GM21528 (cell line): ENCODE results near the gene TBPL2.
"Not testable (repeated sequence)": the region's sequence is repeated elsewhere in the genome, so short reads cannot be mapped to it uniquely, and the experiment has no call there.

Experiments used
- ATAC-seq: cut with Tn5 transposase; IDR thresholded peaks from one replicate; pipeline ENCODE4 v1.9.1; 2021; ENCODE audit warnings: mild to moderate bottlenecking, moderate library complexity; ENCODE audit not compliant: unreplicated experiment, low FRiP score

Gene TBPL2

GRCh38 chr14:55440385-55440784 lies at the start of gene TBPL2:
TBPL2 (minus strand) TSS chr14:55440616; CDS start chr14:55440449, 167 bp downstream.
- no peak for ATAC-seq

DNA sequence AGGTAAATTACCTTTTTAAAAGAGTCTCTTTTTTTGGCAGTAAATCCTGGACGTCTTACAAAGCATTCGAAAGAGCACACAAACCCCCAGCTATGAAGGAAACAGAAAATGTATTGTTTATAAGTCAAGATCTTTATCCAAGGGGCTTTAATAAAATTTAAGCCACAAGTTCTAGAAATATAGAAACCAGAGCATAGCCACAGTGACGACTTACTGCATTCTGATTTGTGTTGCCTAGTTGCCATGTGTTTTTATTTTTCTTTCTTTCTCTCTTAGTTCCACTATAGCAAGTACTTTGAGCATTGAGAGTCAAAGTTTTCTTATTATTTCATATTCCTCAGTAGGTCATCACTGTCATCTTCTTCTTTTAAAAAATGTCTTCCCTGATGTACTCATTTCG lies 47.8 kb upstream of the TBPL2 start:
- no peak for ATAC-seq

DNA sequence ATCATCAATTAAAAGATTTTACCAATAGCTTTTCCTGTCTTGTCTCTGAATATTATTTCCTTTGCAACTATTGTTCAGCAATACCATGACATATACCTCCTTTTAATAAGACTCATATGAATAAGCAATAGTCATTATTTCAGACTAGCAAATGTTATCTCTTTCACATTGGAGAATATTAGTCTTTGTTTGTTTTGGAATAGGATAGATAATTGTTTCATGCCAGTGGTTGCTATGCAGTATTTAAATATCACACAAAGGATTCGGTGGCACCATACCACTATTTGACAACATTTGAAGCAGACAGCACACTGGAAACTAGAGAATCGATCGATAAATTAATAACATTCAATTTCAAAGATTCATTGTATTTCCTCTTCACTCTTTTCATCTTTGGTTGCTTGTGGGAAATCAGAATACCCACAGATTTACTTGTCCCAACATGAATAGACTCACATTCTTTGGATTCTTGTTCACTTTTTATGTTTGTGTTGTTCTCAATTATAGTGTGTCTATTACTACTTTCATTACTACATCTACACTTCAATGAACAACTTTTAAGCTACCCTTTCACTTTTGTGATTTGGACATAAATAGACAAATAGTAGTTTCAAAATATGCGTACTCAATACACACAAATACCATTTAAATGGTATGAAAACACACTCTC lies 42.7 kb upstream of the TBPL2 start:
- no peak for ATAC-seq

DNA sequence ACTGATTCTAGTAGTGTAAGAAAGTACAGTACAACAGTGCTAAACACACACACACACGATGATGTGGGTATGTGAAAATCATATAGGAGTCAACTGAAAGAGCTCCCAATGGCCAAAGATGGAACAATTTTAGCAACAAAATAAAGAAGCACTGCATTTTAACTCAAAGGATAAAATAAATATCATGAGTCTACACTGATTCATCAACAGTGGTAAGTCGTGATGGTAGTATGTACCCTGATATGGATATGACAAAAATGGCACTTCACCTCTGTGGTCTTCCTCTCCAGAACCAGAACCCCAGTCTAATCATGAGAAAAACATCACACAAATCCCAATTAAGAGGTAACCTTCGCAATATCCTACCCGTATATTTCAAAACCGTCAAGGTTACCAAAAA lies 41.4 kb upstream of the TBPL2 start:
- no peak for ATAC-seq

GRCh38 chr14:55477680-55478079 lies 37.3 kb upstream of the TBPL2 start:
- no peak for ATAC-seq

GRCh38 chr14:55476448-55476847 lies 36.0 kb upstream of the TBPL2 start:
- ATAC-seq, result not testable (repeated sequence)

GRCh38 chr14:55473786-55474185 lies 33.4 kb upstream of the TBPL2 start:
- no peak for ATAC-seq

DNA sequence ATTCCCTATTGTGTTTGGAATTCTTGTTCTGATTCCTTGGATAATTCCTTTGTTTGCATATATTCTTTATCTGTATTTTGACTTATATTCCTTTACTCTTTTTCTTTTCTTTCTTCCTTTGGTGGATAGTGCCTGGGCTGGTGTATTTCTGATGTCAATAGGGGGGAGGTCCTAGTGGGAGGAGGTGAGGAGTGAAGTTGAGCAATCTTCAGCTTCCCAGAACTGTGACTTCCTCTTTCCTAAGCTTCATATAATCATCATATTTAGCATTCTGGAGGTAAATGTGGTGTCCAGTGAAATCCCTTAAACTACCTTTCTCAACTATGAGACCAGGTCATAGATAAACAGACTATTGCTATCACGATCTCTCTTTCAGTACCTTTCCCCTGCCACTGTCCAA lies 29.6 kb upstream of the TBPL2 start:
- ATAC-seq, result no peak

GRCh38 chr14:55467307-55467706 lies 26.9 kb upstream of the TBPL2 start:
- ATAC-seq, result no peak

DNA sequence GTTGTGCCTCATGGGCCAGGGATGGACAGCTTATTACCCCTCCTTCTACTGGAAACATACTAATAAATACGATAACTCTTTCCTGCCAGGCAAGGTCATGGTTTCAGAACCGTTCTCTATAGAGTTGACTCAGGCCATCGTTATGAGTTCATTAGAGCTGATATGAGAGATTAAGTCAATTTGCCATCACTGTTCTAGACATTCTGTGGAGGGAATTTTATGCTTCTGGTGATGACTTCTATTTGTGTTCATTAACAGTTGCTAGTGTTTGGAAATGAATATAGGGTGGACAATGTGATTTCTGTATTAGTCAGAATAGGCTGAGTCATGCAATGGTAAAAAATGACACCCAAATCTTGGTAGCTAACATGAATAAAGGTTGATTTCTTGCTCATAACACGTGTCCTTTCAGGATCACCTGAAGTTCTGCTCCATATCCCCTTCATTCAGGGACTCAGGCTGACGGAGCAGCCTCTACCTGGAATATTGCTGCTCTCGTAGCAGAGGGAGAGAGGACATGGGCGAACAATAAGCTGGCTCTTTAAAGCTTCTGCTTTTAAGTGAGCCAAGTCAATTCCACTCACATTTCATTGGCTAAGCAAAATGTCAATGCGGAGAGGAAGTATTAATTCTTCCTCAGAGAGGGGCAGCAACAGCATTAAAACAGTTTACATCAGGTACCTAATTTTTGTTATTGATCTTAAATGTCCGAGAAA lies 18.5 kb upstream of the TBPL2 start:
- ATAC-seq, result peak; percentile 66

DNA sequence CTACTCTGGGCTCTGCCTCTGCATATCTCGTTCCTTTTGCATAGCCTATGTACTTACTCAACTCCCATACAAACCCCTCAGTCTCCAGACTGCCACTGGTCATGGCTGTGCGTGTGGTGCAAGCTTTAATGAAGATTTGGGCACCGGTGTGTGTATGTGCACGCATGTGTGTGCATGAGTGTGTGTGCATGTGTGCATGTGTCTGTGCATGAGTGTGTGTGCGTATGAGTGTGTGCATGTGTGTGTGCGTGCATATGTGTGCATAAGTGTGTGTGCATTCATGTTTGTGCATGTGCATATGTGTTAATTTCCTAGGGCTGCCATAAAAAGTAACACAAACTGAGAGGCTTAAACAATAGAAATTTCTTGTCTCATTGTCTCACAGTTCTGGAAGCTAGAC lies 17.1 kb upstream of the TBPL2 start:
- no peak for ATAC-seq

GRCh38 chr14:55456411-55456810 lies 16.0 kb upstream of the TBPL2 start:
- ATAC-seq, result not testable (repeated sequence)

DNA sequence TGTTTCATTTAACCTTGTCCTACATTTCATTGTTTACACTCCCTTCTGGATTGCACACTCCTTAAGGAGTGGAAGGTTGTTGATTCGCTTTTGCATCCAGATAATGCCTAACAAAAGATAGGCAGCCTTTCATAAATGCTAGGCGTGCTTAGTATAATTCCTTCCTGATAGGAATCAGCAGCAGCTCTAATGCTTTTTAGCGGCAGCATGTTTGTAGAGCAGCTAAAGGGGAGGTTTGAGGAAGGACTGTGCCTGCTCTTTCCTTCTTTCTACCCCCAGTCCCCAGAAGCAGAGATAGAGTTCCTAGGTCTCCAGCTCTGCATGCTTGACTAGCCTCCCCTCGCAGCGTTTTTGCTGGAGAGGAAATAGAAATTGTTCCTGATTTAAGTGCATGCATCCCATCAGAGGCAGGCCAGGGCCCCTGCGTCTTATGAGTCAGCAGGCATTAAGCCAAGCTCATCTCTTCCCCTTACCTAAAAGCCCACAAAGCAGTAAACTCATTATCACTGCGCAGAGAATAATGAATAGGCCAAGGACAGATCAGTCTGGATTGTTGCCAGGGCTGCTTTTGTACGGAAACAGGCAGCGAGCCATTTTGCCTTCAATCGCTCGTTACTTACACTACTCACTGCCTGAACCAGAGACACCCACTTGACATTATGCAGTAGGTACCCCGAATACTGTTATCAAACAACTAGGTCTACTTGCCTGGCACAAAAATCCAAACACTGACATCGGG lies 14.0 kb upstream of the TBPL2 start:
- no peak for ATAC-seq

DNA sequence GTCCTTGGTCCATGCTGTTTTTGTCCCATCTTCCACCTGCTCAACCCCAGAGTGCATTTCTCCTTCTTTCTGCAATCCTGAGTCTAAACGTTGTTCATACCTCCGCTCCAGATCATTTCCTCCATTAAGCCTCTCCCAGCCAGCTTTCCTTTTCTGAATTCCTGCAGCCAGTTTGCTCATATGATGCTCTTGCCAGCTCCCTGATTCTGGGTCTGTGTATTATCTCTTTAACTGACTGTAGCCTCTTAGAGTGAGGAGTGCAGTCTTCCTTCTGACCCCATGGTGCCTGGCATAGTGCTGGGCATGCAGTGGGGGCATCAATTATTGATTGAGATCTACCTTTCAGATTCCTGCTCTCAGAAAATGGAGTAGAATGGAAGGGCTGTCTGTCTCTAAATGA lies 11.5 kb upstream of the TBPL2 start:
- ATAC-seq, result no peak

DNA sequence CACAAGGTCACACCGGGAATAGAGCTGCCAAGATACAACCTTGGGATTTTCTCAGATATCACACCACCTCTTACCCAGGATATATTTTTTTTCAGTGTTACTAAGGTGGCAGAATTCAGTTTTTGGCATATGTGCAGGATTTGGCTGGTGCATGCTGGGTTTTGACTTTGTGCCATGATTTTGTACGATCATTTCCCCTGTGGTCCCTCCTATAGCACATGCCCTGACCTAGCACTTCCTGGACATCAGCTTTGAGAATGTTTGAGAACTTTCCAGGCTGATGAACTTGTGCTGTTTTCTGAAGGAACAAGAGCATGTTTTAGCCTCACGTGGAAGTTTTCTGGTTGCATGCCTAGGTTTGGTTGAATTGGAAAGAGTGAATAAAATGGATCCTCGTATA lies 11.0 kb upstream of the TBPL2 start:
- no peak for ATAC-seq

GRCh38 chr14:55450987-55451386 lies 10.6 kb upstream of the TBPL2 start:
- ATAC-seq, result no peak

DNA sequence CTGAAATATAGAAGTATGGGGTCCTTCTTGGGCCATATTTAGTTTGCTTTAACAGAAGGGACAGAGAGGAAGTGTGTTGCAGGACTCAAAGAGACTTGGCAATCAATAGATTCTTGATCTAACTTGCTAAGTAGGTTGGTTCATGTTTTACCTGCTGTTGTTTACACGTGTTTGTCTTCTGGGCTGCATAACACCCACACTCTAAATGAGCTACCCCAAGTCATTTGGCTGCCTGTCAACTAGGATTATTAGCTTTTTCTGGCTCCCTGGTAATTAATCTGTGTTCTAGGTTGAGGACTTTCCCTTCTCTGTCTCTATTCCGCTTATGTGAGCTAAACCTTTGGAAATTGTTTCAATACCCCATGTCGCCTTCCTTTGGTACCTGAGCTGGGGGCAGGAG lies 10.1 kb upstream of the TBPL2 start:
- ATAC-seq, result no peak

GRCh38 chr14:55450124-55450523 lies 9.7 kb upstream of the TBPL2 start:
- ATAC-seq, result no peak

DNA sequence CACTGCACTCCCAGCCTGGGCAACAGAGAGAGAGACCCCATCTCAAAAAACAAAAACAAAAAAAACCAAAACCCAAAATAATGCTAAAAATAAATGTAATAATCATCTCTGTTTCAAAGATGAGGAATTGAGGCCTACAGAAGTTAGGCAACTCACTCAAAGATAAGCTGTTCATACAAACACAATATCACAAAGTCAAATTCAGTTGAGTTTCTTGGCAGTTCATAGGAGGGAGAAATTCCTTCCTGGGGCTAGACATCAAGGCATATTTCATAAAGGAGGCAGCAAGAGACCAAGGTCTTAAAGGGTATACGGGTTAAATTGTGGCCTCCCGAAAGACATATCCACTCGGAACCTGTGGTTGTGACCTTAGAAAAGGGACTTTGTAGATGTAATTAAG lies 8.7 kb upstream of the TBPL2 start:
- ATAC-seq, result no peak

DNA sequence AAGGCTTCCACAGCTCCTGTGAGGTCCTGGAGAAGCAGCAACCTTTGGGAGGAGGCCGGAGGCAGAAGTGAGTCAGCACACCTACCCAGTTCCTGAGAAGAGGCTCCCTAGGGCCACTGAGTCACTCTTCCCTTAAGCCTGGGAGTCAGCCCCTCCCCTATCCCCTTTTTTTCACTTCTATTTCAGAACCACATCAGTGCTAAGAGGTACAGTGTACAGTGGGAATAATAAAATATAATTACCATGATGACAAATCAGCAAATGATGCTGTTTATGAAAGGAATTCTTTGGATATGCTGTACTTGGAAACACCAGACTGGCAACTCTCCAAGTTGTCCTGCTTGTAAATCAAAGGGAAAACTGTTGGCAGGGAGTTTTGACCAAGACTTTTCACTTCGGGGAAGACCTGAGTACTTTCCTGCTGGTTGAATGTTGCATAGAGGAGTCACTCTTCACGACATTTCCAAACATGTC lies 7.8 kb upstream of the TBPL2 start:
- no peak for ATAC-seq

GRCh38 chr14:55446833-55447232 lies 6.4 kb upstream of the TBPL2 start:
- ATAC-seq, result no peak
